Transverse colon (tissue), 4 donors: ENCODE measurements around the gene WDR37.

Experiments
- CTCF ChIP-seq, 5 experiments: fragments of 200-600 bp in 3 of 5; fragments of 450-650 bp in 2 of 5; sonication (generic) in 3 of 5; IDR thresholded peaks; 1 replicate in 2 of 5; 2 replicates in 3 of 5; pipeline ENCODE4 v1.5.1; 2016 to 2017; ENCODE audit warnings: antibody characterized with exemption in 5 of 5, inconsistent platforms in 3 of 5, mild to moderate bottlenecking in 2 of 5, moderate library complexity in 1 of 5
- POLR2A ChIP-seq: fragments of 450-650 bp; IDR thresholded peaks from one replicate; pipeline ENCODE4 v1.6.1; 2016; ENCODE audit warnings: antibody characterized with exemption, mild to moderate bottlenecking, moderate library complexity
- POLR2AphosphoS5 ChIP-seq, 3 donors: sonication (generic); formaldehyde crosslinking; IDR thresholded peaks; one replicate each; pipeline ENCODE4 v1.6.1; 2016; ENCODE audit warnings: antibody characterized with exemption in 3 of 3

GRCh38 chr10:1177936-1178335 lies 121.8 kb downstream of the WDR37 start:
- TF ChIP-seq CTCF (IDR thresholded peaks at IDR 0.05) = no peak
- no peak for TF ChIP-seq POLR2A
- TF ChIP-seq POLR2AphosphoS5 (IDR thresholded peaks at IDR 0.05) = no peak
